Transverse colon (tissue), 4 donors: ENCODE measurements around the gene PEX3.

Experiments
- POLR2A ChIP-seq: fragments of 450-650 bp; IDR thresholded peaks from one replicate; pipeline ENCODE4 v1.6.1; 2016; ENCODE audit warnings: antibody characterized with exemption, mild to moderate bottlenecking, moderate library complexity
- POLR2AphosphoS5 ChIP-seq, 3 donors: sonication (generic); formaldehyde crosslinking; IDR thresholded peaks; one replicate each; pipeline ENCODE4 v1.6.1; 2016; ENCODE audit warnings: antibody characterized with exemption in 3 of 3
- TF ChIP-seq, protein P1 (sequence below), 5 experiments: fragments of 200-600 bp in 3 of 5; fragments of 450-650 bp in 2 of 5; sonication (generic) in 3 of 5; IDR thresholded peaks; 1 replicate in 2 of 5; 2 replicates in 3 of 5; pipeline ENCODE4 v1.5.1; 2016 to 2017; ENCODE audit warnings: antibody characterized with exemption in 5 of 5, inconsistent platforms in 3 of 5, mild to moderate bottlenecking in 2 of 5, moderate library complexity in 1 of 5

DNA sequence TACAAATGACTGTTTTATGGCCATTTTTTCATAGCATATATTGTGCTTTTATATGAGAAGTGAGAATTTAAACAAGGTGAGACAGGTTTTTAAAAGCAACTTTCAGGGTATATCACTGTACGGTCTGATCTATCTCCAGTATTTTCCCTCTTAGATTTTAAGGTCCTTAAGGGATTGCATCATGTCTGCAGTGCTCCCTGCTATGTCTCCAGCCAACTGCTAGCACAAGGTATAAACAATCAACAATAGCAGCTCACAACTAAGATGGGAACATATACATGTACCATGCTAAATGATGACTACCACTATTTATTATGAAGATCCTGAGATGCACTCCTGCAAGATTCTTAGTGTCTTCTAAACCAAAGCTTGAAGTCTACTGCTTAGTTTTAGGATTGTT is 53.8 kb downstream of the PEX3 start:
- TF ChIP-seq, protein P1, sequence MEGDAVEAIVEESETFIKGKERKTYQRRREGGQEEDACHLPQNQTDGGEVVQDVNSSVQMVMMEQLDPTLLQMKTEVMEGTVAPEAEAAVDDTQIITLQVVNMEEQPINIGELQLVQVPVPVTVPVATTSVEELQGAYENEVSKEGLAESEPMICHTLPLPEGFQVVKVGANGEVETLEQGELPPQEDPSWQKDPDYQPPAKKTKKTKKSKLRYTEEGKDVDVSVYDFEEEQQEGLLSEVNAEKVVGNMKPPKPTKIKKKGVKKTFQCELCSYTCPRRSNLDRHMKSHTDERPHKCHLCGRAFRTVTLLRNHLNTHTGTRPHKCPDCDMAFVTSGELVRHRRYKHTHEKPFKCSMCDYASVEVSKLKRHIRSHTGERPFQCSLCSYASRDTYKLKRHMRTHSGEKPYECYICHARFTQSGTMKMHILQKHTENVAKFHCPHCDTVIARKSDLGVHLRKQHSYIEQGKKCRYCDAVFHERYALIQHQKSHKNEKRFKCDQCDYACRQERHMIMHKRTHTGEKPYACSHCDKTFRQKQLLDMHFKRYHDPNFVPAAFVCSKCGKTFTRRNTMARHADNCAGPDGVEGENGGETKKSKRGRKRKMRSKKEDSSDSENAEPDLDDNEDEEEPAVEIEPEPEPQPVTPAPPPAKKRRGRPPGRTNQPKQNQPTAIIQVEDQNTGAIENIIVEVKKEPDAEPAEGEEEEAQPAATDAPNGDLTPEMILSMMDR (IDR thresholded peaks at IDR 0.05) = no peak
- no peak for TF ChIP-seq POLR2AphosphoS5 (IDR thresholded peaks at IDR 0.05)
- TF ChIP-seq POLR2A = no peak
